ENCODE measurements around the gene KIF6.
"Not testable (repeated sequence)": the region's sequence is repeated elsewhere in the genome, so short reads cannot be mapped to it uniquely, and the experiment has no call there.

KIF6 gene

DNA sequence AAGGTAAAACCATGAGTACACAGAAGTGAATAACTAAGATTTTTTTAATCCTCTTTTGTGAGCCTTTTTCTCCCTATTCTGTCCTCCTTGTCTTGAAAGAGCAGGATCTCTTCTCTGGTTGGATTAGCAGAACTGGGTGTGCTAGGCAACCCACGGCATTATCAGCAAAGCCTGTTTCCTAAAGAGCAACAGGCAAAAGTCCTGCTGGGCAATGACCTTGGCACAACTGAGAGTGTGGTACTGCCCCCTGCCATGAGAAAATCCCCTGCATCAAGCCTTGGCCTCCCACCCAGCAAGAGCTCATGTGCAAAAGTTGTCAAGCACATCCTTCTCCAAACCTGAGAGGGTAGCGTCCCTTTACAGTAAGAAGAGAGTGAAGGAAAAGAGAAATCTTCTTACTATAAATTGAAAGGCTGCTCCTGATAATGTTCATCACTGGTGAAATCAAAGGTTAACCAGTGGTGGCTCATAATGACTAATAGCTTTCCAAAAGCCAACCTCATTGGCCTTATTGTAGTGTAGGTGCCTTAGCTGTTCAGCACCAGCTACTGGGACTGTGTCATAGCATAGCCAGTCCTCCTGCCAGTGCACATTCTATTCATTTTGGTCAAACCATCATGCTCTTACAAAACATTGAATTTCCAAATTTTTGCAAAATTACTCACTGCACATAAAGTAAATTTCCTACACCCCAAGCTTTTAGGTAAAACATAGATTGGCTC, 17.1 kb downstream of the KIF6 start:
- no peak for DNase-seq

DNA sequence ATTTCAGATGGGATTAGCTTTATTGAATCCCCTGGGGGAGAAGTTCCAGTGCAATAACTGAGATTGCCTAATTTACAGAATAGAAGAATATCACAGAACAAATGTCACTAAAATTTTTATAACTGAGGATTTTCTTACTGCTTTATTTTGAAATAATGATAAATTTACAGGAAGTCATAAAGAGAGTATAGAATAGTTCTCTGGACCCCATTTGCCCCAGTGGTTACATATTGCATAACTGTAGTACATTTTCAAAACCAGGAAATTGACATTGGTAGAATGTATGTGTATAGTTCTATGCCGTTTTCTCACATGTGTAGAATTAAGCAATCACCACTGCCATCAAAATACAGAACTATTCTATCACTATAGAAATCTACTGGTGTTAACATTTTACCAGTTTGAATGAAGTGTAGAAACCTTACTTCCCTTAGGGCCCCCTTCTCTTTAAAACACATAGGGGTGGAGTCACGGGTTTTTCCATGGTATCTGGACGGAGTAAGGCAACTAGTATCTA, 18.3 kb downstream of the KIF6 start:
- no peak for DNase-seq

GRCh38 chr6:39702265-39702664, 22.9 kb downstream of the KIF6 start:
- no peak for DNase-seq

- no peak for DNase-seq
Observed at GRCh38 chr6:39700362-39700761, 24.8 kb downstream of the KIF6 start.

DNA sequence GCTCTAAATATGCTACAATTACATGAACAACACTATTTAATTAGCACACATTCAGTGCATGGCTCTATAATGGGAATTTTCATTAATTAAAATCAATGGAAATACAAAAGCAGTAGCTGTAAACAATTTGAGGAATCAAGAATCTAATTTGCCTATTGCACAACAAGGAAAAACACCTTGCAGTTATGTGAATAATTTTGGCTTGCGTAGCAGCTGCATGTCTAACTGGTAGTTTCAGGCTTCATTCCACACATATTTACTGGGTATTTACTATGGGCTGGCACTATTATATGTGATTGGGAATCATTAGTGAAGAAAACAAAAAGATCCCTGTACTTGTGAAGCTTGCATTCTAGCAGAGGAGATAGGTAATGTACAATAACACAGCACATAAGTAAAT, 26.4 kb downstream of the KIF6 start:
- DNase-seq = no peak

- no peak for DNase-seq
Observed at GRCh38 chr6:39696986-39697788, 28.0 kb downstream of the KIF6 start.

DNA sequence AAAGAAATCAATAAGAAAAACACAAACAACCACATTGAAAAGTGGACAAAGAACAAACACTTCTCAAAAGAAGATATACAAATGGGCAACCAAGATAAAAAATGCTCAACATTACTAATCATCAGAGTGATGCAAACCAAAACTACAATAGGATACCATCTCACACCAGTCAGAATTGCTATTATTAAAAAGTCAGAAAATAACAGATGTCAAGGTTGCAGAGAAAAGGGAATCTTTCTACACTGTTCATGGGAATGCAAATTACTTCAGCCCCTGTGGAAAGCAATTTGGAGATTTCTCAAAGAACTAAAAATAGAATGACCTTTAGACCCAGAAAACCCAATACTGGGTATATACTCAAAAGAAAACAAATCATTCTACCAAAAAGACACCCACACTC, 29.8 kb downstream of the KIF6 start:
- no peak for DNase-seq

DNA sequence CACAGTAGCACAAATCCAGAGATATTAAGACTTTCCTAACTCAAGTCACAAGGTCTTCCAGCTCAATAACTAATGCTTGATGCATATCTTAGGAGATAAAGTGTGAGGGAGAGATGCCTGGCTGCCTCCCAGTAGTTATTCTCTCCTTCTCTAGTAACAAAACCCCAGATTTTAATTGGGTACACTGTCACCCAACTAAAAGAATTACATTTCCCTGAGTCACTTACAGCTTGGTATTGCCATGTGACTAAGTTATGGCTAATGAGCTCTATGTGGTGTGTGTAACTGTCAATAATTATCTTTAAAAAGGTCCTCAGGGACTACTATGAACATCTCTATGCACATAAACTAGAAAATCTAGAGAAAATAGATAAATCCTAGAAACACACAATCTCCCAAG, 32.0 kb downstream of the KIF6 start:
- no peak for DNase-seq

GRCh38 chr6:39688494-39688893, 36.7 kb downstream of the KIF6 start:
- DNase-seq = no peak

- no peak for DNase-seq
Observed at GRCh38 chr6:39686976-39687375, 38.2 kb downstream of the KIF6 start.

GRCh38 chr6:39685938-39686337, 39.3 kb downstream of the KIF6 start:
- DNase-seq = no peak

DNA sequence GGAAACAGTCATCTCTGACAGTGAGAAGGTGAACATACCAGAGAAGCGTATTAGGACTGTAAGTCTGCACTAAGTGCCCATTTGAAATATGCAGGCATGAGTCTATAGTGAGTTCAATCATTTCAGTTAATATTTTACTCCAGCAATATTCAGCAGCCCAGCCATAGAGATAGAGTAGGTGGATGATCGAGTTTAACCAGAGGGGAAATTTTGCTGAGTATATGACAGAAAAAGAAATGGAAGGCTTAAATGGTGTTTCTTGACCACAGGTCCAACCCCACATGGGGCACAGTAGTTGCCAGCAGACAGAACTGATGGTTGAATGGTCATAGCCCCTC, 39.8 kb downstream of the KIF6 start:
- no peak for DNase-seq

- DNase-seq = no peak
Observed at GRCh38 chr6:39684790-39685488, 40.3 kb downstream of the KIF6 start.

DNA sequence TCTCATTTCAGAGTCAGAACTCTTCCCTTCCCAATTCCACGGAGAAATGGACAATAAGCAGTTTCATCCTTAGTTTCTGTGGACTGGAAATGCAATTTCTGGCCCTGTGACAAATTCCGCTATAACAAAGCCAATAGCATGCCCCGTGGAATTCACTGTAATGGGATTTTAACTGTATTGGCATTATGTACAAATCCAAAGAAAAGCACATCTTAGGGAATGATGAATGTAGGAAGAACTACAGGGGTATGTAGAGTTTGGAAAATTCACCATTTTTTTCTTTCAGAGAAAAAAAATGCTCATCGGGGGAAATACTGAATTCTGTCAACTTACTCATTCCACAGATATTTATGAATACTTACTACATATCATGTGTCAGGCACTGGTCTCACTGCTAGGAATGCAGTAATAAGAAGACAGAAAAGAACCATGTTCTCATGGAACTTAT, 43.5 kb downstream of the KIF6 start:
- DNase-seq = no peak

DNA sequence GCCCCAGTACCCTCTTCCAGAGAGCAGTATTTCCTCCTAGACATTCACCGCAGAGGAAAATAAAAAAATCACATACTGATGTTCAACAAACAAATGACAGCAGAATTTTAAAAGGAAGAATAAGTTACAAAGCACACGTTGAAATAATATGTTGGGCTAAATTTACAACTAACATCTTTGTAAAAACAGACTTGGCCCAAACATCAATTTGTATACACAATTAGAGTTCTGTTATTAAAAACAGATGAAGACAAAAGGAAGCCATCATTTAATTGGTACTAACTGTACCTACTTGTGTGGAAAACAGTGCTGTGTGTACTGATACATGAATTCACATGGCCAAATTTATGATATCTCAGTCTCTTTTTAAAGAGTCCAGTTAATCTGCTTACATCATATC, 46.3 kb downstream of the KIF6 start:
- DNase-seq = no peak

DNA sequence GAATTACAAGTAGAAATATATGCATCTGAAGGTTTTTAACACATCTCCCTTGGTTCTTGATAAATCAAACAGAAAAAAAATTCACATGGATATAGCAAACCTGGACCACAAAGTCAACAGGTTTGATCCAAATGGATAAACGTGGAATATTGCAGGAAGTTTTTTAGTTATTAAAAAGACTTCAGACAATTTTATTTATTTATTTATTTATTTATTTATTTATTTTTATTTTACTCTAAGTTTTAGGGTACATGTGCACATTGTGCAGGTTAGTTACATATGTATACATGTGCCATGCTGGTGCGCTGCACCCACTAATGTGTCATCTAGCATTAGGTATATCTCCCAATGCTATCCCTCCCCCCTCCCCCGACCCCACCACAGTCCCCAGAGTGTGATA, 47.9 kb downstream of the KIF6 start:
- DNase-seq = not testable (repeated sequence)

GRCh38 chr6:39670519-39670918, 54.7 kb downstream of the KIF6 start:
- DNase-seq = no peak

GRCh38 chr6:39669973-39670342, 55.2 kb downstream of the KIF6 start:
- DNase-seq = no peak

DNA sequence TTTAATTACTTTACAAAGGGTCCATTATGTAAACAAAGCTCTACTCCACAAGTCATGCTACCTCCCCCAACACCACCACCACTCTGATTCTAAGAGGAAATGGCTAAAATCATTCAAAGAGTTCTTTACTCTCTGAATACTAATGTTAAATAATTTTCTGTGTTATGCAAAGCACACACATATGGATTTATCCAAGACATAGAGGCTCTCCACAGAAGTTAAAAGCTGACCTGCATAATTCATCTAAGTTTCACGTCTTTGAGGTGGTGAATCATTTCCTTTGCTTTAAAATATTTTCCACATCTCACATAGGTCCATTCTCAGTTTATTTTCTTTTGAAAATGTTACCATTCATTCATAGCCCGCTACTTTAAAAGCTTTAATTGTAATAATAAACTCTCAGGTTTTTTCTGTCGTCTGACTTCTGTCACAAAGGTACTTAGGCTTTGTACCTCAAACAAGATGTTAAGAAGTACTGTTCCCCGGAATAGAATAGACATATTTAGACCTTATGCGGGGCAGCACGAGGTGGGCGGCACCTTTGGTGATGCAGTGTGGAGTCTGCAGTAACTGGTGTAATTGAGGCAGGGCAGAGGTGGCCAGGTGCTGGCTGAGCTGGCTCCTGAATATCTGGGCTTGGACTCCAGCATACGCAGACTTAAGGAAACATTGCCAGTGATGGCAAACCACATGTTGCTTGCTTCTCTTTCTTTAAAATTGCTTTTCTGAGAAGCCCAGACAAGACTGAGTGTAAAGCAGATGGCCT, 55.8 kb downstream of the KIF6 start:
- no peak for DNase-seq

DNA sequence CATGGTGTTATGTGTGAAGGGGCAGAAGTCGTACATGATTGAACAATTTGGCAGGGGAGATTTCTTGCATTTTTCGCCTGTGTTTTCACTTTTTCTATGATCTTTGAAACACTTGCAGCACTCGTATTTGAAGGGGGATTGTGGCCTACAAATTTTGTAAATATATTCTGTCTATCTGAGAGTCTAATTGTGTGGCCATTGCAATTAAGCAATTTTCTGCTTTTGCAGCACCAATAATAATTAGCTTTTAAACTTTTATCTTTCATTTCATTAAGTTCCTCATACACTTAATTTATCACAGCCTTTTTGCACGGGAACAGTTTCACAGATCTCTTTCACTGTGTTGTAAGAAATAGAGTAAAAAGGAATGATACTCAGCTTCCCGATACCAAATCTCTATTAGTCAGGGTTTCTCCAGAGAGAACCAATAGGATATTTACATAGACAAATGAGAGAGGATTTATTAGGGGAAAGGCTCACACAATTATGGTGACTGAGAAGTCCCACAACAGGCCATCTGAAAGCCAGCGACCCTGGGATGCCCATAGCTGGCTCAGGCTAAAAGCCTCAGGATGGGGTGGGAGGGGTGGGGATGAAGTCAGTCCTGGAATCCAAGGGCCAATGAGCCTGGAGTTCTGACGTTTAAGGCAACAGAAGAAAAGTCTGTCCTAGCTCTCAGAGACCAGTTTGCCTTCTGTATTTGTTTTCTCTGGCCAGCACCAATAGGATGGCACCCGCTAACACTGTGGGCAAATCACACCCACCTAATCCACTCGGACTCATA, 58.3 kb downstream of the KIF6 start:
- no peak for DNase-seq

DNA sequence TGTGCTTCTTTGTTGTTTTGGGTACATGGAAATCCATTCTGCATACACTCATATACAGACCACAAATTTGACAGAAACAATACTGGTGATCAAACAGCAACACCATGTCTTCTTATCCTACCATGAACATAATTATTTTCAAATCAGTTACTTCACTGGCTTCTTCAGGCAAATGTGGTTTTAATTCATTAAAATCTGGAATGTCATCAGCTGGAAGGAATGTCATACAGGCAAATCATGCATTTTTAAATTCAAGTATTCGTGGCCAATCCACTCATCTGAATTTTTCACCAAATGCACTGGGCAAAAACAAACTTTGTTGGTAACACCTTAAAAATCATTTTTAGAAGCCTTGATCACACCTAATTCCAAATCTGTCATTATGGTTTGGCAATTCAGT, 59.3 kb downstream of the KIF6 start:
- DNase-seq = no peak

DNA sequence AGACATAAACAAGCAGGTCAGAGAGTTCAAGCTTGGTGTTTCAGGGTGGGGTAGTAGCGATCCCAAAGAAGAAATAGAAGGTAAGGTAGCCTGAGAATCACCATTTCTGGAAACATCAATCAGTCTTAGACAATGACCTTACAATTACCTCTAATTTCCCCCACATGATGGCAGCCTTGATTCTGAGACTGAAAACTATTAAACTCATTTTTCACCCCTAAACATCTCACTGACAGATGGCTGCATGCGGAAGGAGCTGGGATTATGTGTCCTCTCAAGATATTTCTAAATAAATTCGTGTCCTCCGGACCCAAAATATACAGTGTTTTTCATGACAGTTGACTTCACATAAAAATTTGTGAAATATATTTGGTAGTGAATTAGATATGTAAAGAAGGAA, 61.0 kb downstream of the KIF6 start:
- no peak for DNase-seq

All from islet precursor cell (in vitro differentiated cells).